ENCODE results near the gene FAM83B.

DNA sequence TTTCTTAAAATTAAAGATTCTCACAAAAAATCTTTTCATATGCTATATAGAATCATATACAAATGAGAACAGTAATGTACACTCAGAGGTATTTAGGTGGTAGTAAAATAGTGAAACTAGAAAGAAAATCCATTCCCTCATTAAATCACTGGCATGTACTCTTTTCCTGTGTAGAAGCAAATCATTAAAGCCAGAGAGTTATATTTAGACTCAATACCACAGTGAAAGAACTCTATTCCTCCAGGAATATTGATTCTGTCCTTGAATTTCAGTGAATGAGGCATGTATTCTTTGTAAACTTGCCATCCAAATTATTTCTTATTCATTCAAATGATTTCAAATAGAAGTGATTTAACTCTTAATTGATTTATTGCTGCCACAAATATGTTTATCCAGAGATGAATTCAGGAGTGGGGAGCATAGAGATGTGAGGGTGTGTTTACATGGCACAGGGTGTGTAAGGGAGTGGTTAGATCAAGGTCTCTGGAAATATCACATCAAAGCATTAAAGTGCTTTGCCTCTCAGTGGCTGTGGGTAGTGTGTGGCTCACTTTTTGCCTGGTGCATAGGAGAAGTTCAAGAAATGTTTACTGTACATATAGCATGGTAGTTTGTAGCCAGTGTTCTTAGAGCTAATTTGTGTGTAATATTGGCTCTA is 141.2 kb downstream of the FAM83B start:
- no peak for TF ChIP-seq EZH2 (IDR thresholded peaks at IDR 0.05; ENCODE audit: borderline replicate concordance, low read length)
- TF ChIP-seq, protein P1, sequence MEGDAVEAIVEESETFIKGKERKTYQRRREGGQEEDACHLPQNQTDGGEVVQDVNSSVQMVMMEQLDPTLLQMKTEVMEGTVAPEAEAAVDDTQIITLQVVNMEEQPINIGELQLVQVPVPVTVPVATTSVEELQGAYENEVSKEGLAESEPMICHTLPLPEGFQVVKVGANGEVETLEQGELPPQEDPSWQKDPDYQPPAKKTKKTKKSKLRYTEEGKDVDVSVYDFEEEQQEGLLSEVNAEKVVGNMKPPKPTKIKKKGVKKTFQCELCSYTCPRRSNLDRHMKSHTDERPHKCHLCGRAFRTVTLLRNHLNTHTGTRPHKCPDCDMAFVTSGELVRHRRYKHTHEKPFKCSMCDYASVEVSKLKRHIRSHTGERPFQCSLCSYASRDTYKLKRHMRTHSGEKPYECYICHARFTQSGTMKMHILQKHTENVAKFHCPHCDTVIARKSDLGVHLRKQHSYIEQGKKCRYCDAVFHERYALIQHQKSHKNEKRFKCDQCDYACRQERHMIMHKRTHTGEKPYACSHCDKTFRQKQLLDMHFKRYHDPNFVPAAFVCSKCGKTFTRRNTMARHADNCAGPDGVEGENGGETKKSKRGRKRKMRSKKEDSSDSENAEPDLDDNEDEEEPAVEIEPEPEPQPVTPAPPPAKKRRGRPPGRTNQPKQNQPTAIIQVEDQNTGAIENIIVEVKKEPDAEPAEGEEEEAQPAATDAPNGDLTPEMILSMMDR (IDR thresholded peaks at IDR 0.05; ENCODE audit: low read length) = no peak
